Activated naive CD4-positive, alpha-beta T cell treated with anti-CD3 and anti-CD28 coated beads, Interleukin-2, amount 50 U/mL, for 72 hours (primary cell): Measurements from ENCODE around the gene TWSG1. TPM values are rescaled to one million over a fixed set of nuclear protein-coding genes. Genes with fewer than 3 reads are reported as not detected.
"Not testable (repeated sequence)": the region's sequence is repeated elsewhere in the genome, so short reads cannot be mapped to it uniquely, and the experiment has no call there.

Experiments used
- ATAC-seq, 2 donors: fragments of 150-1000 bp; cut with Tn5 transposase; 2 replicates each; pipeline ENCODE4 v1.10.0; 2021; ENCODE audit warnings: mild to moderate bottlenecking in 2 of 2, moderate library complexity in 2 of 2
- DNase-seq, 2 donors: peaks; one replicate each; pipeline ENCODE4 v3.0.0; 2021 to 2022; ENCODE audit warnings: low spot score in 2 of 2
- H3K27ac Mint-ChIP-seq, 2 donors: one replicate each; pipeline ENCODE4 v1.8.0; 2022; ENCODE audit warnings: mild to moderate bottlenecking in 2 of 2, mixed read lengths in 2 of 2
- H3K36me3 Mint-ChIP-seq, 2 donors: one replicate each; pipeline ENCODE4 v1.8.0; 2022; ENCODE audit warnings: mixed read lengths in 2 of 2
- H3K9me3 Mint-ChIP-seq, 2 donors: one replicate each; pipeline ENCODE4 v1.8.0; 2022; ENCODE audit warnings: mixed read lengths in 2 of 2
- total RNA-seq, 2 donors: library from RNA; stranded (reverse); gene quantifications; one replicate each; pipeline ENCODE4 v1.2.3, GENCODE V29; 2022

TWSG1 gene
- total RNA-seq, 2 donors from 2014 or later, result 3.1 to 7.8 TPM

- Mint-ChIP-seq H3K27ac (peak overlapping the region; percentile 60 to 65), H3K9me3 (peaks cover 0 to 8% of the 10 kb centered on the region in 2 donors), H3K36me3 (no peaks in the 10 kb centered on the region)
- ATAC-seq, result peak in 1 of 2 donors; percentile 17
- peak in 1 of 2 donors; percentile 6 for DNase-seq
Observed at GRCh38 chr18:9403795-9404564, 69.4 kb downstream of the TWSG1 start.

GRCh38 chr18:9404565-9405060, 70.0 kb downstream of the TWSG1 start:
- Mint-ChIP-seq H3K9me3 (peaks cover 0 to 8% of the 10 kb centered on the region in 2 donors), H3K27ac (peak overlapping the region; percentile 60 to 65), H3K36me3 (no peaks in the 10 kb centered on the region)
- DNase-seq (peak in 1 of 2 donors; percentile 9), ATAC-seq (peak; percentile 46 to 94)

- DNase-seq, result no peak
Observed at GRCh38 chr18:9405130-9405529, 70.6 kb downstream of the TWSG1 start.

GRCh38 chr18:9405977-9406376, 71.4 kb downstream of the TWSG1 start:
- peaks cover 0 to 8% of the 10 kb centered on the region in 2 donors for H3K9me3 Mint-ChIP-seq
- ATAC-seq, result no peak
- H3K36me3 Mint-ChIP-seq, result no peaks in the 10 kb centered on the region
- H3K27ac Mint-ChIP-seq, result no peak overlapping the region
- no peak for DNase-seq

More at GRCh38 chr18:9405130-9405529, 70.6 kb downstream of the TWSG1 start:
- Mint-ChIP-seq H3K36me3 (no peaks in the 10 kb centered on the region), H3K27ac (no peak overlapping the region), H3K9me3 (peaks cover 0 to 8% of the 10 kb centered on the region in 2 donors)
- ATAC-seq, result no peak

- Mint-ChIP-seq H3K36me3 (no peaks in the 10 kb centered on the region), H3K9me3 (no peaks in the 10 kb centered on the region), H3K27ac (no peak overlapping the region)
- ATAC-seq (no peak), DNase-seq (no peak)
Observed at GRCh38 chr18:9410515-9410914, 75.9 kb downstream of the TWSG1 start.

GRCh38 chr18:9413576-9413975, 79.0 kb downstream of the TWSG1 start:
- ATAC-seq, result no peak
- no peak overlapping the region for H3K27ac Mint-ChIP-seq

GRCh38 chr18:9416563-9417072, 82.0 kb downstream of the TWSG1 start:
- DNase-seq, result no peak

More at GRCh38 chr18:9413576-9413975, 79.0 kb downstream of the TWSG1 start:
- no peak for DNase-seq
- Mint-ChIP-seq H3K36me3 (no peaks in the 10 kb centered on the region), H3K9me3 (no peaks in the 10 kb centered on the region)

GRCh38 chr18:9417073-9417851, 82.7 kb downstream of the TWSG1 start:
- no peak for DNase-seq
- H3K36me3 Mint-ChIP-seq, result no peaks in the 10 kb centered on the region
- H3K27ac Mint-ChIP-seq, result no peak overlapping the region

More at GRCh38 chr18:9416563-9417072, 82.0 kb downstream of the TWSG1 start:
- H3K27ac Mint-ChIP-seq, result no peak overlapping the region
- H3K9me3 Mint-ChIP-seq, result no peaks in the 10 kb centered on the region
- H3K36me3 Mint-ChIP-seq, result no peaks in the 10 kb centered on the region
- no peak for ATAC-seq

GRCh38 chr18:9418047-9418690, 83.6 kb downstream of the TWSG1 start:
- Mint-ChIP-seq H3K27ac (peak overlapping the region in 1 of 2 donors; percentile 6), H3K9me3 (no peaks in the 10 kb centered on the region), H3K36me3 (no peaks in the 10 kb centered on the region)
- ATAC-seq (no peak), DNase-seq (no peak)

More at GRCh38 chr18:9417073-9417851, 82.7 kb downstream of the TWSG1 start:
- no peaks in the 10 kb centered on the region for H3K9me3 Mint-ChIP-seq
- ATAC-seq, result no peak

GRCh38 chr18:9419956-9420631, 85.5 kb downstream of the TWSG1 start:
- H3K27ac Mint-ChIP-seq, result no peak overlapping the region
- H3K36me3 Mint-ChIP-seq, result no peaks in the 10 kb centered on the region
- ATAC-seq (no peak), DNase-seq (no peak)
- no peaks in the 10 kb centered on the region for H3K9me3 Mint-ChIP-seq

- no peaks in the 10 kb centered on the region for H3K9me3 Mint-ChIP-seq
- H3K36me3 Mint-ChIP-seq, result no peaks in the 10 kb centered on the region
- ATAC-seq (no peak), DNase-seq (no peak)
- no peak overlapping the region for H3K27ac Mint-ChIP-seq
Observed at GRCh38 chr18:9421096-9421900, 86.7 kb downstream of the TWSG1 start.

- no peak overlapping the region for H3K27ac Mint-ChIP-seq
Observed at GRCh38 chr18:9421901-9422327, 87.3 kb downstream of the TWSG1 start.

GRCh38 chr18:9422816-9423519, 88.4 kb downstream of the TWSG1 start:
- Mint-ChIP-seq H3K27ac (no peak overlapping the region), H3K9me3 (no peaks in the 10 kb centered on the region), H3K36me3 (no peaks in the 10 kb centered on the region)
- no peak for ATAC-seq
- DNase-seq, result no peak

More at GRCh38 chr18:9421901-9422327, 87.3 kb downstream of the TWSG1 start:
- no peak for ATAC-seq
- H3K36me3 Mint-ChIP-seq, result no peaks in the 10 kb centered on the region
- no peaks in the 10 kb centered on the region for H3K9me3 Mint-ChIP-seq
- DNase-seq, result no peak

- not testable (repeated sequence) for H3K9me3 Mint-ChIP-seq, DNase-seq, H3K27ac Mint-ChIP-seq, ATAC-seq, H3K36me3 Mint-ChIP-seq
Observed at GRCh38 chr18:9423648-9424047, 89.1 kb downstream of the TWSG1 start.

- H3K9me3 Mint-ChIP-seq, H3K36me3 Mint-ChIP-seq, DNase-seq, ATAC-seq, H3K27ac Mint-ChIP-seq: not testable (repeated sequence)
Observed at GRCh38 chr18:9424235-9424634, 89.7 kb downstream of the TWSG1 start.
